ENCODE data around the gene APCDD1L. TPM values are rescaled to one million over a fixed set of nuclear protein-coding genes. Genes with fewer than 3 reads are reported as not detected.

APCDD1L gene
- total RNA-seq, 1 donor from 2014 or later = not detected

GRCh38 chr20:58538752-58539151 is 23.6 kb upstream of the APCDD1L start:
- Mint-ChIP-seq H3K9me3 (peaks cover 22% of the 10 kb centered on the region), H3K36me3 (ENCODE audit: low read depth) (no peaks in the 10 kb centered on the region), H3K4me3 (no peak overlapping the region), H3K27me3 (ENCODE audit: insufficient read depth) (peaks cover 3% of the 10 kb centered on the region), H3K4me1 (ENCODE audit: low read depth) (no peaks in the 10 kb centered on the region), H3K27ac (no peak overlapping the region)
- DNase-seq (ENCODE audit: low spot score) = no peak
- intact Hi-C loops (cut with micrococcal nuclease) = no loop called here

- peaks cover 3% of the 10 kb centered on the region for H3K27me3 Mint-ChIP-seq (ENCODE audit: insufficient read depth)
- H3K36me3 Mint-ChIP-seq (ENCODE audit: low read depth) = no peaks in the 10 kb centered on the region
- no peaks in the 10 kb centered on the region for H3K4me1 Mint-ChIP-seq (ENCODE audit: low read depth)
- no peak overlapping the region for H3K27ac Mint-ChIP-seq
- H3K4me3 Mint-ChIP-seq = no peak overlapping the region
- intact Hi-C loops (cut with micrococcal nuclease) = no loop called here
- no peak for DNase-seq (ENCODE audit: low spot score)
- H3K9me3 Mint-ChIP-seq = peaks cover 28% of the 10 kb centered on the region
Observed at GRCh38 chr20:58537831-58538230, 22.6 kb upstream of the APCDD1L start.

- Mint-ChIP-seq H3K4me1 (ENCODE audit: low read depth) (no peaks in the 10 kb centered on the region), H3K36me3 (ENCODE audit: low read depth) (no peaks in the 10 kb centered on the region), H3K27ac (no peak overlapping the region), H3K9me3 (peaks cover 41% of the 10 kb centered on the region), H3K4me3 (no peak overlapping the region), H3K27me3 (ENCODE audit: insufficient read depth) (peaks cover 2% of the 10 kb centered on the region)
- DNase-seq (ENCODE audit: low spot score) = no peak
- intact Hi-C loops (cut with micrococcal nuclease) = no loop called here
Observed at GRCh38 chr20:58536289-58536688, 21.1 kb upstream of the APCDD1L start.

- Mint-ChIP-seq H3K27ac (no peak overlapping the region), H3K36me3 (ENCODE audit: low read depth) (peaks cover 2% of the 10 kb centered on the region), H3K4me3 (no peak overlapping the region), H3K27me3 (ENCODE audit: insufficient read depth) (no peaks in the 10 kb centered on the region), H3K9me3 (peaks cover 38% of the 10 kb centered on the region), H3K4me1 (ENCODE audit: low read depth) (no peaks in the 10 kb centered on the region)
- no peak for DNase-seq (ENCODE audit: low spot score)
- intact Hi-C loops (cut with micrococcal nuclease) = no loop called here
Observed at GRCh38 chr20:58531657-58532056, 16.5 kb upstream of the APCDD1L start.

GRCh38 chr20:58531063-58531462 is 15.9 kb upstream of the APCDD1L start:
- intact Hi-C loops (cut with micrococcal nuclease) = no loop called here
- Mint-ChIP-seq H3K27me3 (ENCODE audit: insufficient read depth) (no peaks in the 10 kb centered on the region), H3K4me1 (ENCODE audit: low read depth) (no peaks in the 10 kb centered on the region), H3K27ac (no peak overlapping the region), H3K4me3 (no peak overlapping the region), H3K36me3 (ENCODE audit: low read depth) (peaks cover 2% of the 10 kb centered on the region), H3K9me3 (peaks cover 40% of the 10 kb centered on the region)
- DNase-seq (ENCODE audit: low spot score) = no peak

GRCh38 chr20:58528412-58528811 is 13.2 kb upstream of the APCDD1L start:
- intact Hi-C loops (cut with micrococcal nuclease) = no loop called here
- no peak overlapping the region for H3K27ac Mint-ChIP-seq
- no peaks in the 10 kb centered on the region for H3K4me1 Mint-ChIP-seq (ENCODE audit: low read depth)
- no peaks in the 10 kb centered on the region for H3K27me3 Mint-ChIP-seq (ENCODE audit: insufficient read depth)
- DNase-seq (ENCODE audit: low spot score) = no peak
- no peak overlapping the region for H3K4me3 Mint-ChIP-seq
- peaks cover 40% of the 10 kb centered on the region for H3K9me3 Mint-ChIP-seq
- H3K36me3 Mint-ChIP-seq (ENCODE audit: low read depth) = peaks cover 2% of the 10 kb centered on the region

GRCh38 chr20:58526411-58526810 is 11.2 kb upstream of the APCDD1L start:
- Mint-ChIP-seq H3K27me3 (ENCODE audit: insufficient read depth) (no peaks in the 10 kb centered on the region), H3K27ac (no peak overlapping the region), H3K4me3 (no peak overlapping the region), H3K4me1 (ENCODE audit: low read depth) (no peaks in the 10 kb centered on the region), H3K36me3 (ENCODE audit: low read depth) (peaks cover 2% of the 10 kb centered on the region), H3K9me3 (peaks cover 22% of the 10 kb centered on the region)
- DNase-seq (ENCODE audit: low spot score) = no peak
- intact Hi-C loops (cut with micrococcal nuclease) = no loop called here

GRCh38 chr20:58524814-58525213 is 9.6 kb upstream of the APCDD1L start:
- Mint-ChIP-seq H3K36me3 (ENCODE audit: low read depth) (no peaks in the 10 kb centered on the region), H3K27ac (no peak overlapping the region), H3K4me3 (no peak overlapping the region), H3K27me3 (ENCODE audit: insufficient read depth) (no peaks in the 10 kb centered on the region), H3K9me3 (peaks cover 16% of the 10 kb centered on the region), H3K4me1 (ENCODE audit: low read depth) (no peaks in the 10 kb centered on the region)
- DNase-seq (ENCODE audit: low spot score) = no peak
- intact Hi-C loops (cut with micrococcal nuclease) = no loop called here

GRCh38 chr20:58523971-58524315 is 8.7 kb upstream of the APCDD1L start:
- Mint-ChIP-seq H3K27me3 (ENCODE audit: insufficient read depth) (no peaks in the 10 kb centered on the region), H3K4me1 (ENCODE audit: low read depth) (no peaks in the 10 kb centered on the region), H3K4me3 (no peak overlapping the region), H3K36me3 (ENCODE audit: low read depth) (no peaks in the 10 kb centered on the region), H3K9me3 (peaks cover 12% of the 10 kb centered on the region), H3K27ac (no peak overlapping the region)
- intact Hi-C loops (cut with micrococcal nuclease) = no loop called here
- DNase-seq (ENCODE audit: low spot score) = no peak

GRCh38 chr20:58523072-58523970 is 8.1 kb upstream of the APCDD1L start:
- Mint-ChIP-seq H3K27ac (no peak overlapping the region), H3K4me1 (ENCODE audit: low read depth) (no peaks in the 10 kb centered on the region), H3K27me3 (ENCODE audit: insufficient read depth) (peaks cover 3% of the 10 kb centered on the region)

GRCh38 chr20:58522666-58523065 is 7.5 kb upstream of the APCDD1L start:
- no peaks in the 10 kb centered on the region for H3K36me3 Mint-ChIP-seq (ENCODE audit: low read depth)
- no peak overlapping the region for H3K27ac Mint-ChIP-seq
- H3K4me1 Mint-ChIP-seq (ENCODE audit: low read depth) = no peaks in the 10 kb centered on the region
- intact Hi-C loops (cut with micrococcal nuclease) = no loop called here
- no peak overlapping the region for H3K4me3 Mint-ChIP-seq
- no peak for DNase-seq (ENCODE audit: low spot score)
- H3K27me3 Mint-ChIP-seq (ENCODE audit: insufficient read depth) = peaks cover 8% of the 10 kb centered on the region
- H3K9me3 Mint-ChIP-seq = peaks cover 12% of the 10 kb centered on the region

More at GRCh38 chr20:58523072-58523970, 8.1 kb upstream of the APCDD1L start:
- Mint-ChIP-seq H3K4me3 (no peak overlapping the region), H3K9me3 (peaks cover 12% of the 10 kb centered on the region), H3K36me3 (ENCODE audit: low read depth) (no peaks in the 10 kb centered on the region)
- no peak for DNase-seq (ENCODE audit: low spot score)
- intact Hi-C loops (cut with micrococcal nuclease) = no loop called here

GRCh38 chr20:58521763-58522162 is 6.6 kb upstream of the APCDD1L start:
- intact Hi-C loops (cut with micrococcal nuclease) = no loop called here
- DNase-seq (ENCODE audit: low spot score) = no peak
- H3K9me3 Mint-ChIP-seq = peaks cover 8% of the 10 kb centered on the region
- H3K27ac Mint-ChIP-seq = no peak overlapping the region
- H3K4me3 Mint-ChIP-seq = no peak overlapping the region
- H3K36me3 Mint-ChIP-seq (ENCODE audit: low read depth) = no peaks in the 10 kb centered on the region
- no peaks in the 10 kb centered on the region for H3K4me1 Mint-ChIP-seq (ENCODE audit: low read depth)
- H3K27me3 Mint-ChIP-seq (ENCODE audit: insufficient read depth) = peaks cover 15% of the 10 kb centered on the region

GRCh38 chr20:58519940-58520712 is 4.9 kb upstream of the APCDD1L start:
- no peak overlapping the region for H3K27ac Mint-ChIP-seq
- DNase-seq (ENCODE audit: low spot score) = no peak

More at GRCh38 chr20:58519940-58520712, 4.9 kb upstream of the APCDD1L start:
- intact Hi-C loops (cut with micrococcal nuclease) = no loop called here
- Mint-ChIP-seq H3K36me3 (ENCODE audit: low read depth) (no peaks in the 10 kb centered on the region), H3K27me3 (ENCODE audit: insufficient read depth) (peaks cover 28% of the 10 kb centered on the region), H3K4me1 (ENCODE audit: low read depth) (no peaks in the 10 kb centered on the region), H3K4me3 (no peak overlapping the region), H3K9me3 (no peaks in the 10 kb centered on the region)

Data from activated T-helper 1 cell treated with anti-CD3 and anti-CD28 coated beads, Interleukin-12 subunit alpha, Interleukin-12 subunit beta, Interleukin-2, Interleukin-4 antibody, amounts not matched to agents 30 ng/mL and 10 ng/mL and 1 ng/mL, durations not matched to agents 14 hours and 24 hours and 36 hours (primary cell).